22Rv1 (cell line): ENCODE data around the gene LDHAL6B.
A peak's percentile ranks its signal among the peaks of the same experiment; 100 is the strongest.

Source experiments
- H3K27ac ChIP-seq: fragments of 450-650 bp; 2 replicates; pipeline ENCODE4 v1.5.1; 2017
- ZFX ChIP-seq: fragments of 450-650 bp; IDR thresholded peaks from 2 replicates; pipeline ENCODE4 v1.6.1; 2017; ENCODE audit warnings: antibody characterized with exemption, borderline replicate concordance
- TF ChIP-seq, protein P1 (sequence below): fragments of 450-650 bp; IDR thresholded peaks from 2 replicates; pipeline ENCODE4 v1.5.1; 2017; ENCODE audit warnings: mild to moderate bottlenecking

The LDHAL6B gene

DNA sequence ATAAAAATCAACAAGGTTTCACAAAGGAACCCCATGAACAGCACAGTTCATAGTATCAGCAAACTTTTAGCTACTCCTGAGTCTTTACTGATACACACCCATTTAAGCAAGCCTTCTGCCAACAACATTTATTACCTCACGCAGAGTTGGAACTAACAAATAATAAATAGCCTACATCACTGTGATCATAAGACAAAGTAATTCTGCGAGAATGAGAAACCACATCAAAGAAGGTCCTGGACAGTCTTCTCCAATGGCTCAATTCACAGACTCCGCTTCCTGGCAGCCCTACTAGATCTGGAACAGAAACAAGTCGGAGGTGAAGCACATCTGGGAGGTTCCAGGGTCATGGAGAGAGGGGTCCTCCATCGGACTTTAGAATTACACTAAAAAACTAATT lies 37.0 kb downstream of the LDHAL6B start:
- no peak for TF ChIP-seq ZFX
- TF ChIP-seq, protein P1, sequence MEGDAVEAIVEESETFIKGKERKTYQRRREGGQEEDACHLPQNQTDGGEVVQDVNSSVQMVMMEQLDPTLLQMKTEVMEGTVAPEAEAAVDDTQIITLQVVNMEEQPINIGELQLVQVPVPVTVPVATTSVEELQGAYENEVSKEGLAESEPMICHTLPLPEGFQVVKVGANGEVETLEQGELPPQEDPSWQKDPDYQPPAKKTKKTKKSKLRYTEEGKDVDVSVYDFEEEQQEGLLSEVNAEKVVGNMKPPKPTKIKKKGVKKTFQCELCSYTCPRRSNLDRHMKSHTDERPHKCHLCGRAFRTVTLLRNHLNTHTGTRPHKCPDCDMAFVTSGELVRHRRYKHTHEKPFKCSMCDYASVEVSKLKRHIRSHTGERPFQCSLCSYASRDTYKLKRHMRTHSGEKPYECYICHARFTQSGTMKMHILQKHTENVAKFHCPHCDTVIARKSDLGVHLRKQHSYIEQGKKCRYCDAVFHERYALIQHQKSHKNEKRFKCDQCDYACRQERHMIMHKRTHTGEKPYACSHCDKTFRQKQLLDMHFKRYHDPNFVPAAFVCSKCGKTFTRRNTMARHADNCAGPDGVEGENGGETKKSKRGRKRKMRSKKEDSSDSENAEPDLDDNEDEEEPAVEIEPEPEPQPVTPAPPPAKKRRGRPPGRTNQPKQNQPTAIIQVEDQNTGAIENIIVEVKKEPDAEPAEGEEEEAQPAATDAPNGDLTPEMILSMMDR = no peak
- H3K27ac ChIP-seq = no peak overlapping the region

DNA sequence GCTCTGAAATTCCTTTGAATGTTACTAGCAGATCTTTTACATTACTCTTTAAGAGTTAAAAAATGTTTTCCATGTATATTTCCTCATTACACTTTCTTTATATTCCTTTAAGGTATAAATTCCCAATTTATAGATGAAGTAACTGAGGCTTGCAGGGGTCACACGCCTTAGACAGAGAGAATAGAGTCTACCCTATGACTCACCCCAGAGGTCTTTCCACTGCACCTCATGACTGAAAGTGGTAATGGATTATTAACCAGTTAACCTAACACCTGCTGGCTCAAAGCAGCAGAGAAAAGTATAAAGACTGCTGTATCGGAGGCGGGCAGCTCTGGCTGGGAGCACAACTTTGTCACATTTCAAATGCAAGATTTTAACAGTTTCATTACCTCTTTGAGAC lies 37.7 kb downstream of the LDHAL6B start:
- no peak overlapping the region for H3K27ac ChIP-seq
- TF ChIP-seq, protein P1 = no peak
- TF ChIP-seq ZFX = no peak

DNA sequence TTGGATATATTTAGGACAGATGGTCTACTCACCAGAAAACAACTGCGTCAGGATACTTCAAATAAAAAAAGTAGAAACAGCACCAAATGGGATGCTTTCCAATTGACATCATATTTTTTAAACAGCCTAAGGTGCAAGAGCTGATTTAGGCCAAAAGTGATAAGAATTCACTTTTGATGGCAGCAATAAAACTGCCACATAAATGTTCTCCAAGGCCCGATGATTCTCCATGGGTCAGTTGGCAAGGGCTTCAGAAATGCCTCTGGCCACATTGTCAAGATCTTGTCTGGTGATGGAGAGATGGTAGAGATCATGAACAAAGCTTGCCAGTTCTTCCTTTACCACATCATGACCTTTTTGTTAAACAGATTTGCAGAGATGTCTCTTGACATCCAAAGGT lies 38.9 kb downstream of the LDHAL6B start:
- no peak overlapping the region for H3K27ac ChIP-seq
- TF ChIP-seq, protein P1 = no peak
- TF ChIP-seq ZFX = no peak

DNA sequence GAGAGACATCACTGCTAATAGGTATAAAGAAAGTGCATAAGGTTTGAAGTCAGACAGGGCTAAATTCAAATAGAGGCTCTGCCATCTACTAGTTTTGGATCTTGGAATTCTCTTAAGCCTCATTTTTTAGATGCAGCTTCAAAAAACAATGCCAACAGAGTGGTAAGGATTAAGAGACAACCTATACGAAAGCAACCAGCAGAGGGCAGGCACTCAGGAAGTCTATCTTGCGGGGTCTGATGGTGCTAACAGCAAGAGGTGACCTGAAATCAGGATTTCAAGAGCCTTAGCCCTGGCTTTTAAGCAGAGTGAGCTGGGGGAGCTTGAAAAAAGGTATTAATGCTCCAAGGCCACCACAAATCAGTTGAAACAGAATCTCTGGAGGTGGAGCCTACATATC lies 40.7 kb downstream of the LDHAL6B start:
- no peak overlapping the region for H3K27ac ChIP-seq
- TF ChIP-seq ZFX = no peak
- TF ChIP-seq, protein P1 = peak; percentile 75

DNA sequence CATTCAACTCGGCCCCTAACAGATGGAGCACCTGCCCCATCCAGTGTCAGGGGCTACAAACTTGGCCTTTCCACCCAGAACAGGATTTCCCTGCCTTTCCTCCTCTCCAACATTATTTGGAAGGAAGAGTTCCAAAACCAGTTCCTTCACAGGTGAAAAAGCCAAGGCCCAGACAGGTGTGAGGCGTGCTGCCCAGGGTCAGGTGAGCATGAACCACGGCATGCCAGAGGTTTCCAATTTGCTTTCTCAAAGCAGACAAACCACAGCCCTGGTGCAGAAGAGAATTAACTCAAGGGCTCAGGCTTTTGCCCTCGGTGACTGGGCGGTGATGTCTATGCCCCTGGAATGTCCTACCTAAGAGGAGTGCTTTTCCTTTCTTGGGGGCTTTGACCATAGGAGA lies 43.2 kb downstream of the LDHAL6B start:
- TF ChIP-seq, protein P1 = no peak
- no peak for TF ChIP-seq ZFX
- no peak overlapping the region for H3K27ac ChIP-seq

DNA sequence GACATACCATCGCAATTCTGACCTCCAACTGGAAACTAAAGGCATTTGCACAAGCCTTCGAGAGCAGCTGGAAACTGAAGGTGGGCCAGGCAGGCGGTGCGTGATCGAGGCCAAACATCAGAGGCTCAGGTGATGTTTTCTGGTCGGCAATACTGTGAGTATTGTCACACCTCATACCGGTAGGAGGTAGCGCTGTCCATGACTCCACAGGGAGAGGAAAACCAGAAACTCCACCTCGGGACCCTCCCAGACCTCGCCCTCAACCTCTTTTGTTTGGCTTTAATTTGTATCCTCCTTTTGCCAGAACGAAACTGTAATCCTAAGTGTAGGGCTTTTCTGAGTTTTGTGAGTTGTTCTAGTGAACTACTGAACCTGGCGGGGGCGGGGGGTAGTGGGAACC lies 43.6 kb downstream of the LDHAL6B start:
- TF ChIP-seq, protein P1 = no peak
- TF ChIP-seq ZFX = no peak
- no peak overlapping the region for H3K27ac ChIP-seq

DNA sequence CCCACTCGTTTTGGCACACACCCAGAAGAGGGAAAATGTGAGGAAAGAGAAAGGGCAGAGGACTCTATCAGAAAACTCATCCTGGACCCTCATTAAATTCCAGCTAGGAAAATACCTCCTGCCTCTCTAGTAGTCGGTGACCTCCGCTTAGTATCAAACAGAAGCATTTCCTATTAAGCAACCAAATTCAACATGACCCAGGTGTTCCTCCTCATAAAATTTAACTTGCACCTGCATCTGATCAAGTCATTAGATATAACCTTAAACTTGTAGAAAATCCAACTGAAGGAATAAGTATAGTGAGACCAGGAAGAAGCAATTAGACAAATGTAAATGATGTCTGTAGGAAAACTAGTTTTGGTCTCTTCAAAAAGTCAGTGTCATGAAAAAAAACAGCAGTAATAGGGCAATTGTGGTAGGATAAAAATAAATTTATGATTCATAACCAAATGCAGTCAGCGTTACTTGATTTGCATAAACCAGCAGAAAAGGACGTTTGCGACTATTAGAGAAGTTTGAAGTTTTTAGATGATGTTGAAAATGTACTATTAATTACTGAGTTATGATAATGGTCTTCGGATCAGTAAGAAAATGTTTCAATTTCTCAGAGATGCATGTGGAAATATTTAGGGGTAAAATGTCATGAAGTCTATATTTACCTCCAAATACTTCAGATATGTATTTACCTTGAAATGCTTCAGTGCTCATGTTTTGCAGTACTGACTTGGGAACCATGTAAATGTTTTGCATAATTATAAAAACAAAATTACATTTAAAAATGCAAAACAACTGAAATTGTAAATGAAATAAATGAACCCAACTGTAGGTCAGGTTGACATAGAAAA lies 44.6 kb downstream of the LDHAL6B start:
- no peak overlapping the region for H3K27ac ChIP-seq
- TF ChIP-seq, protein P1 = no peak
- no peak for TF ChIP-seq ZFX
